GM12872 (cell line): ENCODE measurements around the gene SIPA1L2.

Experiments
- CTCF ChIP-seq: IDR thresholded peaks from 3 replicates; pipeline ENCODE4 v1.5.1; 2011; ENCODE audit warnings: low read depth, mild to moderate bottlenecking, low read length, moderate library complexity; ENCODE audit not compliant: insufficient read depth

The SIPA1L2 gene

GRCh38 chr1:232636799-232637198 lies 6.9 kb upstream of the SIPA1L2 start:
- TF ChIP-seq CTCF = no peak

- TF ChIP-seq CTCF = peak; percentile 57
These were observed 5.9 kb upstream of the SIPA1L2 start for GRCh38 chr1:232635778-232636356.

- no peak for TF ChIP-seq CTCF
These were observed 5.3 kb upstream of the SIPA1L2 start for GRCh38 chr1:232635279-232635678.

- no peak for TF ChIP-seq CTCF
These were observed 4.2 kb upstream of the SIPA1L2 start for GRCh38 chr1:232634096-232634495.

GRCh38 chr1:232630894-232631195 lies 912 bp upstream of the SIPA1L2 start:
- no peak for TF ChIP-seq CTCF

- no peak for TF ChIP-seq CTCF
These were observed 485 bp downstream of the SIPA1L2 start for GRCh38 chr1:232629250-232630046.

GRCh38 chr1:232628335-232629249 lies 1.3 kb downstream of the SIPA1L2 start:
- TF ChIP-seq CTCF = peak; percentile 24; the same call in 1 of the 3 replicates
